Subcutaneous adipose tissue (tissue), 4 donors: Measurements from ENCODE around the gene ARHGAP22. TPM values are rescaled to one million over a fixed set of nuclear protein-coding genes. Genes with fewer than 3 reads are reported as not detected.

Experiments
- total RNA-seq, 4 donors: library from RNA; depleted of rRNA; stranded (reverse); fragments of >200 nt; gene quantifications; one replicate each; pipeline ENCODE4 v1.1.0, GENCODE V29; 2016
- TF ChIP-seq, protein P1 (sequence below): fragments of 450-650 bp; IDR thresholded peaks from one replicate; pipeline ENCODE4 v1.5.1; 2016; ENCODE audit warnings: low read depth, mild to moderate bottlenecking, control low read depth, antibody characterized with exemption, moderate library complexity

The ARHGAP22 gene
- total RNA-seq, 4 donors from 2014 or later, result 2.1 to 15.0 (median 5.0) TPM

DNA sequence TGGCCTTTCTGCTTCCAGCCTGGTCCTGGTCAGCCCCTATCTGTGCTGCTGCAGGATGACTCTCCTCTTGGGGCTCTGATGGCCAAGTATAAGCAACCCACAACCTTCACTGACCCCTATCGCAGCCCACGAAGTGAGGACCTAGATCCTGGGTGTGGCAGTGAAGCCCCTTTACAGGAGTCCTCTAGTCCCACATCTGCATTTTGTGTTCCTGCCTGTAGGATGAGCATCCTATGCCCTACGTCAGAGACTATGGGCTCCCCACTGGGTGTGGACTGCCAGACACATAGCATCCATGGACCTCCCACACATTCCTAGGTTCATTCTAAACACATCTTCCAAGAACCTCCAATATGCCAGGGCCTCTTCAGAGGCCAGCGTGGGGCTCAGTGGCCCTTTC lies 29.0 kb downstream of the ARHGAP22 start:
- TF ChIP-seq, protein P1, sequence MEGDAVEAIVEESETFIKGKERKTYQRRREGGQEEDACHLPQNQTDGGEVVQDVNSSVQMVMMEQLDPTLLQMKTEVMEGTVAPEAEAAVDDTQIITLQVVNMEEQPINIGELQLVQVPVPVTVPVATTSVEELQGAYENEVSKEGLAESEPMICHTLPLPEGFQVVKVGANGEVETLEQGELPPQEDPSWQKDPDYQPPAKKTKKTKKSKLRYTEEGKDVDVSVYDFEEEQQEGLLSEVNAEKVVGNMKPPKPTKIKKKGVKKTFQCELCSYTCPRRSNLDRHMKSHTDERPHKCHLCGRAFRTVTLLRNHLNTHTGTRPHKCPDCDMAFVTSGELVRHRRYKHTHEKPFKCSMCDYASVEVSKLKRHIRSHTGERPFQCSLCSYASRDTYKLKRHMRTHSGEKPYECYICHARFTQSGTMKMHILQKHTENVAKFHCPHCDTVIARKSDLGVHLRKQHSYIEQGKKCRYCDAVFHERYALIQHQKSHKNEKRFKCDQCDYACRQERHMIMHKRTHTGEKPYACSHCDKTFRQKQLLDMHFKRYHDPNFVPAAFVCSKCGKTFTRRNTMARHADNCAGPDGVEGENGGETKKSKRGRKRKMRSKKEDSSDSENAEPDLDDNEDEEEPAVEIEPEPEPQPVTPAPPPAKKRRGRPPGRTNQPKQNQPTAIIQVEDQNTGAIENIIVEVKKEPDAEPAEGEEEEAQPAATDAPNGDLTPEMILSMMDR, result no peak

DNA sequence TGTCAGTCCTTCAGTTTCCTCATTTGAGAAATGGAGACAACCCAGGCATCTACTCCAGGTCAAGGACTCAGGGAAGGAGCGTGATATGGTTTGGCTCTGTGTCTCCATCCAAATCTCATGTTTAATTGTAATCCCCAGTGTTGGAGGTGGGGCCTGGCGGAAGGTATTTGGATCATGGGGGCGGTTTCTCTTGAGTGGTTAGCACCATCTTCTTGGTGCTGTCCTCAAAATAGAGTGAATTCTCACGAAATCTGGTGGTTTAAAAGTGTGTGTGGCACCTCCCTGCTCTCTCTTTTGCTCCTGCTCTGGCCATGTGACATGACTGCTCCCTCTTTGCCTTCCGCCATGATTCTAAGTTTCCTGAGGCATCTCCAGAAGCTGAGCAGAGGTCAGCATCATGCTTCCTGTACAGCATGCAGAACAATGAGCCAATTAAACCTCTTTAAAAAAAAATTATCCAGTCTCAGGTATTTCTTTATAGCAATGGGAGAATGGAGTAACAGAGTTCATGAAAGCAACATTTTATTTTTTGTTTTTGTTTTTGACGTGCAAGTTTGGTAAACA lies 30.0 kb downstream of the ARHGAP22 start:
- TF ChIP-seq, protein P1, result no peak

DNA sequence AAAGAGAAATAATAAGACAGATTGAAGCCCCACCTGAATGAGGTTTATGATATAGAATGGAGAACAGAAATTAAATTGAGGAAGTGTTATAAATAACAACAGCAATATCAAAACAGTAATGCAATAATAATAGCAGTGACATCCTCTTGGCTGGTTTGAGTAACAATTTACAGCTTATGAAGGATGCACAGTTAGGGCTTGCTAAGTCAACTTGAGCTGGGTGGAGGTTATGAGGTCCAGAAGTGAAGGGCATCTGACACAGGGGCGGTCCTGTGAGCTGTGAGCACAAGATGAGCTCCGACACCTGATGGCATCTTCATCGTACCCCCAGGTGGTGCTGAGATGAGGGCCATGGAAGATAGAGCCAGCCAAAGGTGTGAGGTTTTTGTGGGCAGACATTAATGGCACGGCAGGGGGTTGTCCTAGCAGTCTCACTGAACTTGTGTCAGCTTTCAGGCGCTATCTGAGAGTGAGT lies 30.5 kb downstream of the ARHGAP22 start:
- TF ChIP-seq, protein P1, result no peak

DNA sequence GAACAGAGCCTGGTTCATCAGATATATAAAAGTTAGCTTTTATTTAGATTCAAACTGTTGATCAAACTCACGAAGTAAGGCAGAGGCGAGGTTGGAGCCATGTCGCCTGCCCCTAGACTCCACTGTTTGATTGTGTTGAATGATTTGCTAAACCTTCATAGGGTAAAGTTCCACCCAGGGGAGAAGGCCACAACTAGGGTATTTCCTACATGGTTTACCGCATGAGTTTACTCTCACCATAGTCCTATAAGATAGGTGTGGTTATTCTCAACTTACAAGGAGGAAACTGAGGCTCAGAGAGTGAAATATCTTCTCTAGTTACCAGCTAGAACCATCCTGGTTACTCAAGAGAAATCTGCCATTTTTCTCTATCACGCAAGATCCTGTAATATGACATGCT lies 31.8 kb downstream of the ARHGAP22 start:
- TF ChIP-seq, protein P1, result no peak

DNA sequence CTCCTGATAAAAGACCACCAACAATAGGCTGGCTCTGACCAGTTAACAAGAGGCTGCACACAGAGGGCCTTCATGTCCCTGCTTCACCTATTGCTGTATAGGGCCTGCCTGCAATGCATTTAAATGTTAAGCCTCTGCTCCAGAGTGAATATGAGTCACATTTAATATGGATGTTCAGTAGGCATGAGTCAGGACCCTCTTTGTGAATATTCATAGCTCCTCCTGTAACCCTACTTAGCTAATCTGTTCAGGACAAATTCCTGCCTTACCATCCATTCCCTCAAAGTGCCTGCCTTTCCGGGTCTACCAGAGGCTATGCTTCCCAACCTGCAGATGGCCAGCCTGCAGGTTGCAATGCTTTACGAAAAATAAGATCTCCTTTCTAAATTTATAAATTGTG lies 32.5 kb downstream of the ARHGAP22 start:
- TF ChIP-seq, protein P1, result no peak

DNA sequence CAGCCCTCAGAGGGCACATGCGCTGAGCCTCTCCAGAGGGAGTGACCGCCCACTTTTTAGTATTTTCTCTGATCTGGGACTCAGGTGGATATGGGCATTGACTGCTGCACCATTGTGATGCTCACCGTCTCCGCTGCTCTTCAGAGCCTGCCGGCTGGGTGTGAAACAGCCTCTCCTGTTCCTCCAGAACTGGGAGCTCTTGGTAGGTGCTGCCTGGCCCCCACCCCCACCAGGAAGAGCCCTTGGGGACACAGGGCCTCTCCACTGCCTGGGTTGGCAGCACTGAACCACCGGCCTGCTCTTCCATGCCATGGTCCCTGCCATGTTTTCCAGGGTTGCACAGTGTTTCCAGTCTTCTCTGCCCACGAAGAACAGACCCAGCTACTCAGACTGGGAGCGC lies 36.3 kb downstream of the ARHGAP22 start:
- TF ChIP-seq, protein P1, result no peak

DNA sequence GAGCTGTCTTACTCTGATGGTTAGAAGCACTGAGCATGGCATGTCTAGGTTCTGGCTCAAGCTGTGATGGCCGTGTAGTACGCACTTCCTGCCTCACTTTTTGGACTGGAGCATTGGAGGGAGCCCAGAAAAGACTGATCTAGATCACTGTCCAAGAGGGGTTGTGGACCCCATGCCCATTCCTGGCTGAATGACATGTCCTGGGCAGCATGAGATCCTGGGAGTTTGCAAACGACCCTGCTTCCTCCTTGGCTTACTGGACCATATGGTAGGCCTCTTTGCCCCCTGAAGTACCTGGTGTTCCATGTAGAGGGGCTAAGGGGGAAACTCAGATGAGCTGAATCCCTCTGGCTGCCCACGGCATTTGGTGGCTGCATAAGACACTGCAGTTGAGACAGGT lies 36.7 kb downstream of the ARHGAP22 start:
- TF ChIP-seq, protein P1, result no peak
